ENCODE measurements around the gene HDAC4. TPM values are rescaled to one million over a fixed set of nuclear protein-coding genes. Genes with fewer than 3 reads are reported as not detected.

Gene HDAC4
- total RNA-seq, 2 donors from 2014 or later = 22.3 to 48.6 TPM

GRCh38 chr2:239313776-239314175 is 87.0 kb downstream of the HDAC4 start:
- no peaks in the 10 kb centered on the region for H3K27me3 Mint-ChIP-seq
- peaks cover 31 to 38% of the 10 kb centered on the region in 2 donors for H3K4me1 Mint-ChIP-seq (ENCODE audit: low read depth in 2 of 2)
- DNase-seq (ENCODE audit: low spot score) = no peak
- ATAC-seq = no peak
- no peaks in the 10 kb centered on the region for H3K9me3 Mint-ChIP-seq
- no peak overlapping the region for H3K27ac Mint-ChIP-seq
- no peaks in the 10 kb centered on the region for H3K36me3 Mint-ChIP-seq
- no peak overlapping the region for H3K4me3 Mint-ChIP-seq

GRCh38 chr2:239312741-239313667 is 87.8 kb downstream of the HDAC4 start:
- H3K27me3 Mint-ChIP-seq = no peaks in the 10 kb centered on the region
- no peak for DNase-seq (ENCODE audit: low spot score)

GRCh38 chr2:239312081-239312511 is 88.7 kb downstream of the HDAC4 start:
- Mint-ChIP-seq H3K4me3 (no peak overlapping the region), H3K4me1 (ENCODE audit: low read depth in 2 of 2) (peaks cover 18 to 30% of the 10 kb centered on the region in 2 donors), H3K27me3 (no peaks in the 10 kb centered on the region), H3K9me3 (no peaks in the 10 kb centered on the region), H3K36me3 (no peaks in the 10 kb centered on the region), H3K27ac (no peak overlapping the region)
- ATAC-seq = peak; percentile 21 to 34
- no peak for DNase-seq (ENCODE audit: low spot score)

More at GRCh38 chr2:239312741-239313667, 87.8 kb downstream of the HDAC4 start:
- no peak for ATAC-seq
- Mint-ChIP-seq H3K27ac (no peak overlapping the region), H3K4me1 (ENCODE audit: low read depth in 2 of 2) (peaks cover 23 to 32% of the 10 kb centered on the region in 2 donors), H3K4me3 (no peak overlapping the region), H3K36me3 (no peaks in the 10 kb centered on the region), H3K9me3 (no peaks in the 10 kb centered on the region)

- H3K27ac Mint-ChIP-seq = no peak overlapping the region
- no peaks in the 10 kb centered on the region for H3K9me3 Mint-ChIP-seq
- H3K27me3 Mint-ChIP-seq = no peaks in the 10 kb centered on the region
- DNase-seq (ENCODE audit: low spot score) (no peak), ATAC-seq (no peak)
- peaks cover 11 to 22% of the 10 kb centered on the region in 2 donors for H3K4me1 Mint-ChIP-seq (ENCODE audit: low read depth in 2 of 2)
- H3K36me3 Mint-ChIP-seq = no peaks in the 10 kb centered on the region
- no peak overlapping the region for H3K4me3 Mint-ChIP-seq
Observed at GRCh38 chr2:239311132-239312040, 89.4 kb downstream of the HDAC4 start.

- peaks cover 13 to 20% of the 10 kb centered on the region in 2 donors for H3K4me1 Mint-ChIP-seq (ENCODE audit: low read depth in 2 of 2)
- no peaks in the 10 kb centered on the region for H3K36me3 Mint-ChIP-seq
- no peaks in the 10 kb centered on the region for H3K27me3 Mint-ChIP-seq
- no peak for DNase-seq (ENCODE audit: low spot score)
- peak overlapping the region in 1 of 2 donors; percentile 47 for H3K27ac Mint-ChIP-seq
- no peak for ATAC-seq
- no peaks in the 10 kb centered on the region for H3K9me3 Mint-ChIP-seq
- H3K4me3 Mint-ChIP-seq = no peak overlapping the region
Observed at GRCh38 chr2:239310401-239311061, 90.3 kb downstream of the HDAC4 start.

- Mint-ChIP-seq H3K4me3 (no peak overlapping the region), H3K27me3 (no peaks in the 10 kb centered on the region), H3K27ac (peak overlapping the region in 1 of 2 donors; percentile 47), H3K4me1 (ENCODE audit: low read depth in 2 of 2) (peaks cover 6 to 16% of the 10 kb centered on the region in 2 donors), H3K36me3 (no peaks in the 10 kb centered on the region), H3K9me3 (no peaks in the 10 kb centered on the region)
- DNase-seq (ENCODE audit: low spot score) = no peak
- no peak for ATAC-seq
Observed at GRCh38 chr2:239309398-239310245, 91.2 kb downstream of the HDAC4 start.

GRCh38 chr2:239308661-239309397 is 92.0 kb downstream of the HDAC4 start:
- DNase-seq (ENCODE audit: low spot score) (no peak), ATAC-seq (no peak)
- Mint-ChIP-seq H3K4me1 (ENCODE audit: low read depth in 2 of 2) (peaks cover 14 to 21% of the 10 kb centered on the region in 2 donors), H3K4me3 (no peak overlapping the region), H3K36me3 (no peaks in the 10 kb centered on the region), H3K9me3 (no peaks in the 10 kb centered on the region), H3K27ac (no peak overlapping the region), H3K27me3 (no peaks in the 10 kb centered on the region)

GRCh38 chr2:239307921-239308613 is 92.8 kb downstream of the HDAC4 start:
- Mint-ChIP-seq H3K36me3 (no peaks in the 10 kb centered on the region), H3K9me3 (no peaks in the 10 kb centered on the region), H3K27ac (no peak overlapping the region), H3K4me3 (no peak overlapping the region), H3K27me3 (no peaks in the 10 kb centered on the region), H3K4me1 (ENCODE audit: low read depth in 2 of 2) (peaks cover 21 to 28% of the 10 kb centered on the region in 2 donors)
- DNase-seq (ENCODE audit: low spot score) (no peak), ATAC-seq (no peak)

GRCh38 chr2:239307221-239307569 is 93.6 kb downstream of the HDAC4 start:
- peaks cover 21 to 28% of the 10 kb centered on the region in 2 donors for H3K4me1 Mint-ChIP-seq (ENCODE audit: low read depth in 2 of 2)
- no peak overlapping the region for H3K4me3 Mint-ChIP-seq
- H3K27ac Mint-ChIP-seq = no peak overlapping the region
- H3K9me3 Mint-ChIP-seq = no peaks in the 10 kb centered on the region
- H3K36me3 Mint-ChIP-seq = no peaks in the 10 kb centered on the region
- DNase-seq (ENCODE audit: low spot score) (no peak), ATAC-seq (no peak)
- H3K27me3 Mint-ChIP-seq = no peaks in the 10 kb centered on the region

- H3K4me3 Mint-ChIP-seq = no peak overlapping the region
- DNase-seq (ENCODE audit: low spot score) = no peak
Observed at GRCh38 chr2:239306274-239307220, 94.3 kb downstream of the HDAC4 start.

GRCh38 chr2:239305771-239306170 is 95.0 kb downstream of the HDAC4 start:
- no peak for DNase-seq (ENCODE audit: low spot score)
- no peaks in the 10 kb centered on the region for H3K27me3 Mint-ChIP-seq

More at GRCh38 chr2:239306274-239307220, 94.3 kb downstream of the HDAC4 start:
- Mint-ChIP-seq H3K27me3 (no peaks in the 10 kb centered on the region), H3K27ac (no peak overlapping the region), H3K36me3 (no peaks in the 10 kb centered on the region), H3K9me3 (no peaks in the 10 kb centered on the region), H3K4me1 (ENCODE audit: low read depth in 2 of 2) (peaks cover 21 to 25% of the 10 kb centered on the region in 2 donors)
- no peak for ATAC-seq

More at GRCh38 chr2:239305771-239306170, 95.0 kb downstream of the HDAC4 start:
- Mint-ChIP-seq H3K27ac (no peak overlapping the region), H3K9me3 (no peaks in the 10 kb centered on the region), H3K4me3 (no peak overlapping the region), H3K36me3 (no peaks in the 10 kb centered on the region), H3K4me1 (ENCODE audit: low read depth in 2 of 2) (peaks cover 21 to 25% of the 10 kb centered on the region in 2 donors)
- ATAC-seq = no peak
